ENCODE measurements around the gene RBFOX2.

RBFOX2 gene

GRCh38 chr22:35900483-35901168 lies 128.0 kb downstream of the RBFOX2 start:
- no peak for DNase-seq (ENCODE audit: low read depth, low spot score)

GRCh38 chr22:35899736-35900135 lies 128.9 kb downstream of the RBFOX2 start:
- DNase-seq (ENCODE audit: low read depth, low spot score) = no peak

GRCh38 chr22:35896111-35896705 lies 132.4 kb downstream of the RBFOX2 start:
- no peak for DNase-seq (ENCODE audit: low read depth, low spot score)

GRCh38 chr22:35894937-35895708 lies 133.5 kb downstream of the RBFOX2 start:
- no peak for DNase-seq (ENCODE audit: low read depth, low spot score)

GRCh38 chr22:35894464-35894878 lies 134.2 kb downstream of the RBFOX2 start:
- DNase-seq (ENCODE audit: low read depth, low spot score) = no peak

GRCh38 chr22:35893698-35894097 lies 134.9 kb downstream of the RBFOX2 start:
- no peak for DNase-seq (ENCODE audit: low read depth, low spot score)

- no peak for DNase-seq (ENCODE audit: low read depth, low spot score)
Measured at GRCh38 chr22:35892192-35892591, 136.4 kb downstream of the RBFOX2 start.

- DNase-seq (ENCODE audit: low read depth, low spot score) = no peak
Measured at GRCh38 chr22:35891442-35891841, 137.2 kb downstream of the RBFOX2 start.

GRCh38 chr22:35889071-35889470 lies 139.6 kb downstream of the RBFOX2 start:
- no peak for DNase-seq (ENCODE audit: low read depth, low spot score)

- no peak for DNase-seq (ENCODE audit: low read depth, low spot score)
Measured at GRCh38 chr22:35888181-35888870, 140.3 kb downstream of the RBFOX2 start.

GRCh38 chr22:35887296-35887875 lies 141.2 kb downstream of the RBFOX2 start:
- no peak for DNase-seq (ENCODE audit: low read depth, low spot score)

GRCh38 chr22:35886309-35886708 lies 142.3 kb downstream of the RBFOX2 start:
- DNase-seq (ENCODE audit: low read depth, low spot score) = no peak

- no peak for DNase-seq (ENCODE audit: low read depth, low spot score)
Measured at GRCh38 chr22:35884529-35884928, 144.1 kb downstream of the RBFOX2 start.

- DNase-seq (ENCODE audit: low read depth, low spot score) = no peak
Measured at GRCh38 chr22:35883031-35883620, 145.5 kb downstream of the RBFOX2 start.

- no peak for DNase-seq (ENCODE audit: low read depth, low spot score)
Measured at GRCh38 chr22:35882211-35883030, 146.2 kb downstream of the RBFOX2 start.

GRCh38 chr22:35879351-35879750 lies 149.3 kb downstream of the RBFOX2 start:
- no peak for DNase-seq (ENCODE audit: low read depth, low spot score)

GRCh38 chr22:35873426-35873825 lies 155.2 kb downstream of the RBFOX2 start:
- no peak for DNase-seq (ENCODE audit: low read depth, low spot score)

- no peak for DNase-seq (ENCODE audit: low read depth, low spot score)
Measured at GRCh38 chr22:35872451-35872850, 156.2 kb downstream of the RBFOX2 start.

- DNase-seq (ENCODE audit: low read depth, low spot score) = no peak
Measured at GRCh38 chr22:35870517-35871293, 157.9 kb downstream of the RBFOX2 start.

GRCh38 chr22:35868938-35869337 lies 159.7 kb downstream of the RBFOX2 start:
- no peak for DNase-seq (ENCODE audit: low read depth, low spot score)
